WTC11 (cell line): ENCODE measurements around the gene ETF1. TPM values are rescaled to one million over a fixed set of nuclear protein-coding genes. Genes with fewer than 3 reads are reported as not detected.

ENCODE experiments used
- ATAC-seq: fragments of 200-7000 bp; cut with Tn5 transposase; 2 replicates; pipeline ENCODE4 v1.10.0; 2021; ENCODE audit warnings: mild to moderate bottlenecking, moderate library complexity
- CTCF ChIA-PET: fragments of 300-600 bp; sonication (Branson Sonifier 250); formaldehyde crosslinking; loops from one replicate; lab custom pipeline; 2021; ENCODE audit warnings: antibody characterized with exemption; lab: Charles Lee
- POLR2A ChIA-PET: fragments of 350-600 bp; sonication (Branson Sonifier 250); formaldehyde crosslinking; loops from one replicate; lab custom pipeline; 2021; ENCODE audit warnings: antibody characterized with exemption; lab: Charles Lee
- DNase-seq: peaks from one replicate; pipeline ENCODE4 v3.0.0; 2021; ENCODE audit warnings: low spot score
- H3K27ac Mint-ChIP-seq: 2 replicates; pipeline ENCODE4 v1.8.0; 2021; ENCODE audit warnings: mixed read lengths
- H3K27me3 Mint-ChIP-seq: 2 replicates; pipeline ENCODE4 v1.8.0; 2021; ENCODE audit warnings: low read depth, mild to moderate bottlenecking, moderate library complexity, mixed read lengths
- H3K36me3 Mint-ChIP-seq: 2 replicates; pipeline ENCODE4 v1.8.0; 2021; ENCODE audit warnings: mixed read lengths
- H3K4me1 Mint-ChIP-seq: 2 replicates; pipeline ENCODE4 v1.8.0; 2022; ENCODE audit warnings: mixed read lengths
- H3K4me3 Mint-ChIP-seq: 2 replicates; pipeline ENCODE4 v1.8.0; 2021; ENCODE audit warnings: mild to moderate bottlenecking, moderate library complexity, mixed read lengths
- H3K9me3 Mint-ChIP-seq: 2 replicates; pipeline ENCODE4 v1.8.0; 2021; ENCODE audit warnings: mixed read lengths
- ARID4B ChIP-seq: sonication (generic); formaldehyde crosslinking; IDR thresholded peaks from 2 replicates; pipeline ENCODE4 v1.8.0; 2023; ENCODE audit warnings: missing genetic modification reagents, mild to moderate bottlenecking, borderline replicate concordance
- ATF2 ChIP-seq: sonication (generic); formaldehyde crosslinking; IDR thresholded peaks from 2 replicates; pipeline ENCODE4 v1.8.1; 2022; ENCODE audit warnings: low read depth, missing genetic modification reagents, borderline replicate concordance
- CDX4 ChIP-seq: fragments of 250-450 bp; sonication (Bioruptor Pico); IDR thresholded peaks from 2 replicates; pipeline ENCODE4 v1.9.0; 2021; ENCODE audit warnings: moderate library complexity, mild to moderate bottlenecking, inconsistent platforms, borderline replicate concordance
- EMX1 ChIP-seq: fragments of 250-450 bp; sonication (Bioruptor Pico); IDR thresholded peaks from 2 replicates; pipeline ENCODE4 v1.8.0; 2021; ENCODE audit warnings: mild to moderate bottlenecking
- ETV6 ChIP-seq: sonication (generic); formaldehyde crosslinking; IDR thresholded peaks from 2 replicates; pipeline ENCODE4 v1.8.1; 2022; ENCODE audit warnings: mild to moderate bottlenecking, missing genetic modification reagents
- FOXP4 ChIP-seq: sonication (generic); formaldehyde crosslinking; IDR thresholded peaks from 2 replicates; pipeline ENCODE4 v1.8.0; 2022; ENCODE audit warnings: mild to moderate bottlenecking, missing genetic modification reagents
- HMGXB4 ChIP-seq: sonication (generic); formaldehyde crosslinking; IDR thresholded peaks from 2 replicates; pipeline ENCODE4 v1.8.1; 2023; ENCODE audit warnings: mild to moderate bottlenecking, moderate library complexity, missing genetic modification reagents
- IRF2 ChIP-seq: sonication (generic); formaldehyde crosslinking; IDR thresholded peaks from 2 replicates; pipeline ENCODE4 v1.8.0; 2022; ENCODE audit warnings: low read depth, missing genetic modification reagents, borderline replicate concordance
- MXD4 ChIP-seq: fragments of 250-450 bp; sonication (Bioruptor Pico); IDR thresholded peaks from 2 replicates; pipeline ENCODE4 v1.8.0; 2021; ENCODE audit warnings: mild to moderate bottlenecking, moderate library complexity, borderline replicate concordance
- NFATC4 ChIP-seq: fragments of 250-450 bp; sonication (Bioruptor Pico); IDR thresholded peaks from 2 replicates; pipeline ENCODE4 v1.9.0; 2021; ENCODE audit warnings: mild to moderate bottlenecking
- NFYB ChIP-seq: sonication (generic); formaldehyde crosslinking; conservative IDR thresholded peaks from 2 replicates; pipeline ENCODE4 v1.8.0; 2022; ENCODE audit warnings: low read depth, missing genetic modification reagents
- NR3C1 ChIP-seq: sonication (generic); formaldehyde crosslinking; conservative IDR thresholded peaks from 2 replicates; pipeline ENCODE4 v1.8.1; 2023; ENCODE audit warnings: low read depth, mild to moderate bottlenecking, missing genetic modification reagents
- RELA ChIP-seq: sonication (generic); formaldehyde crosslinking; IDR thresholded peaks from 2 replicates; pipeline ENCODE4 v1.8.1; 2022; ENCODE audit warnings: missing genetic modification reagents, mild to moderate bottlenecking, borderline replicate concordance
- SP1 ChIP-seq: sonication (generic); formaldehyde crosslinking; conservative IDR thresholded peaks from 2 replicates; pipeline ENCODE4 v1.8.1; 2022; ENCODE audit warnings: missing genetic modification reagents
- STAT6 ChIP-seq: sonication (generic); formaldehyde crosslinking; conservative IDR thresholded peaks from 2 replicates; pipeline ENCODE4 v1.8.1; 2023; ENCODE audit warnings: mild to moderate bottlenecking, low read depth, missing genetic modification reagents, moderate library complexity
- TCF7 ChIP-seq: sonication (generic); formaldehyde crosslinking; IDR thresholded peaks from 2 replicates; pipeline ENCODE4 v1.8.0; 2022; ENCODE audit warnings: mild to moderate bottlenecking, low read depth, missing genetic modification reagents, moderate library complexity
- TEAD4 ChIP-seq: sonication (generic); formaldehyde crosslinking; IDR thresholded peaks from 2 replicates; pipeline ENCODE4 v1.8.0; 2022; ENCODE audit warnings: mild to moderate bottlenecking, missing genetic modification reagents
- ZNF317 ChIP-seq: sonication (generic); formaldehyde crosslinking; IDR thresholded peaks from 2 replicates; pipeline ENCODE4 v1.8.1; 2023; ENCODE audit warnings: low read depth, mild to moderate bottlenecking, moderate library complexity, missing genetic modification reagents, borderline replicate concordance
- ZSCAN18 ChIP-seq: fragments of 250-450 bp; sonication (Bioruptor Pico); IDR thresholded peaks from 2 replicates; pipeline ENCODE4 v2.1.2; 2022; ENCODE audit warnings: mild to moderate bottlenecking, moderate library complexity
- total RNA-seq: library from RNA; stranded (reverse); gene quantifications from 3 replicates; pipeline ENCODE4 v1.2.3, GENCODE V29; 2021

The ETF1 gene
- total RNA-seq, 1 experiment from 2014 or later = 137 TPM

- Mint-ChIP-seq H3K9me3 (no peaks in the 10 kb centered on the region), H3K4me1 (no peaks in the 10 kb centered on the region), H3K4me3 (no peak overlapping the region), H3K36me3 (peaks cover 4% of the 10 kb centered on the region), H3K27ac (no peak overlapping the region), H3K27me3 (no peaks in the 10 kb centered on the region)
- ChIA-PET CTCF (interaction anchor here (0.6 to 7.3 kb wide), 12 partner anchors 9 to 269 kb away, joined by 3 to 254 read pairs (median 12); partner anchors contain the start of genes EGR1, ETF1 and REEP2), POLR2A (interaction anchor here (3.3 kb wide), 1 partner anchor 37 kb away, joined by 28 read pairs; the partner anchor contains the start of gene EGR1)
- no peak for TF ChIP-seq NR3C1
- no peak for TF ChIP-seq SP1 (CRISPR knock-in tag)
- TF ChIP-seq CDX4 = no peak
- no peak for TF ChIP-seq TCF7 (CRISPR knock-in tag)
- TF ChIP-seq RELA (CRISPR knock-in tag) = no peak
- no peak for TF ChIP-seq NFATC4
- no peak for TF ChIP-seq ZNF317 (CRISPR knock-in tag)
- no peak for TF ChIP-seq NFYB (CRISPR knock-in tag)
- no peak for TF ChIP-seq STAT6 (CRISPR knock-in tag)
- TF ChIP-seq TEAD4 (CRISPR knock-in tag) = no peak
- TF ChIP-seq FOXP4 (CRISPR knock-in tag) = no peak
- no peak for TF ChIP-seq EMX1 (CRISPR knock-in tag)
- no peak for TF ChIP-seq ETV6 (CRISPR knock-in tag)
- TF ChIP-seq IRF2 (CRISPR knock-in tag) = no peak
- TF ChIP-seq HMGXB4 (CRISPR knock-in tag) = no peak
- TF ChIP-seq ATF2 (CRISPR knock-in tag) = no peak
- no peak for TF ChIP-seq ZSCAN18
- no peak for TF ChIP-seq ARID4B (CRISPR knock-in tag)
- no peak for TF ChIP-seq MXD4 (CRISPR knock-in tag)
- DNase-seq (no peak), ATAC-seq (no peak)
These were observed 40.5 kb downstream of the ETF1 start for GRCh38 chr5:138502521-138502920.
